ENCODE results near the gene PRKACA. TPM values are rescaled to one million over a fixed set of nuclear protein-coding genes. Genes with fewer than 3 reads are reported as not detected.

PRKACA gene
- total RNA-seq (2014; rRNA removed; shearing (Covaris generic)): 77.5 and 93.2 TPM in 2 replicates

- Histone ChIP-seq H3K4me1 (peaks cover 28% of the 10 kb centered on the region), H3K27me3 (no peaks in the 10 kb centered on the region), H3K9me3 (replicated peaks) (no peaks in the 10 kb centered on the region), H3K27ac (peak within 1 kb of the TSS; percentile 58), H3K4me3 (peak within 1 kb of the TSS; percentile 85), H3K36me3 (no peaks in the 10 kb centered on the region; the same call in 1 of the 2 replicates)
- DNase-seq: peak; percentile 99 to 100
Observed at GRCh38 chr19:14117668-14118164, at the start of gene PRKACA. Gene PRKACA, minus strand, starts transcription at chr19:14117762. Its CDS starts 215 bp downstream, at chr19:14117547.

DNA sequence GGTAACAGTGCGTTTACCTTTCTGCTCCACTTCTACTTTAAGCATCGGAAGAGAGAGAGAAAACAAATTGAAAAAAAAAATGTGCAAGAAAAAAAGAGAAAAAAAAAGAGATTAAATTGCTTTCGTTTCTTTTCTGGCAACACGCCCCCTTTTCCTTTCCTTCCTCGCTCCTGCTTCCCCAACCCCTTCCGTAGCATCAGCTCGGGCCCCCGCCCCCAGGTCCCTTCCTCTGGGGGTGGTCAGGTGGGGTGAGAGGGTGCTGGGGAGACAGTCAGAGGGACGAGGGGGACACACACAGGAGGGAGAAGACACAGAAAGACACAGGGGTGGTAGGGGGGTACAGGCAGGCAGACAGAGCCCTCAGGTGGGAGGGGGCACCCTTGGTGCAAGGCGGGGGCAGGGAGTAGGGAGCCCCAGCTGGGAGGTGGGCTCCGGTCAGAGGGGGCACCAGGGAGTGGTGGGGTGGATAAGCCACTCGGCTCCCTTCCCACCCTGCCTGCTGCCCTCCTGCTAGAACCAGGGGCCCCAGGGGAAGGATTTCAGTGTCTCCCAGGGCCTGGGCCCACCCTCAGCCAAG lies 49.5 kb upstream of the PRKACA start:
- Histone ChIP-seq H3K9me3 (replicated peaks) (no peaks in the 10 kb centered on the region), H3K27ac (no peak overlapping the region), H3K4me1 (peaks cover 22% of the 10 kb centered on the region), H3K27me3 (no peaks in the 10 kb centered on the region), H3K36me3 (no peaks in the 10 kb centered on the region; the same call in 1 of the 2 replicates), H3K4me3 (no peak overlapping the region)
- DNase-seq: no peak

DNA sequence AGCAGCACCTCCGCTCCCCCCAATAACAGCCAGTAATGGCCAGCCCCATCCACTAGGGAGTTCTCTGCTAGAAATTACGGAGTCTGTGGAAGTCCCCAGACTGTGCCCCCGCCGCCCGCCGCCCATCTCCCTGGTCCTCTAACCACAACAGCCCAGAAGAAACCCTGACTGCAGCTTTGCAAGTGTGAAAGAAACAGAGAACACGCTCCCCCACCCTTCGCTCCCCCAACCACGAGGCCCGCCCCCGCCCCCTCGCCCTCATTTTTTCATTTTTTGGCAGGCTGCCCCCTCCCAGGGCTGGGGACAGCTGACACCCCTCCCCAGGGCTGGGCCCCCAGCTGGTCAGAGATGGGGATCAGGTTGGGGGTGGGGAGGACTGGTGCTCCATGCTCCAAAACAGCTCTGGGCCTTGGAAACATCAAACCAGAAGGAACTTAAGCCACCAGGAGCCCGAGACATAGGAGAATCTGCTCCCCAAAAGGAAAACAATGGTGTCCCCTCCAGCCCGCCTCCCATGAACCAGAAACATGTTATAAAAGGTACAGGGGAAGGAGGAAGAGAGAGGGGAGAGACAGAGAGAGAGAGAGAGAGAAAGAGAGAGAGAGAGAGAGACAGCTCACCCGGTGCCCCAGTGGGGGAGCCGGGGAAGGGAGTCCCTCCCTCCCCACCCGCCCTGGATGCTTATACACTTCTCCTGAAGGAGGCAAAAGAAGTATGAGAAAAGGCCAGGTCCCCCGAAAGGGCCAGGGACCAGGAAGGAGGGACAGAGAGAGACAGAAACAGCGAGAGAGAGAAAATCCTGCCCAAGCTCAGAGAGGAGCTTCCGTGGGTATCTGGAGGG lies 48.6 kb upstream of the PRKACA start:
- Histone ChIP-seq H3K27ac (no peak overlapping the region), H3K36me3 (no peaks in the 10 kb centered on the region; the same call in 1 of the 2 replicates), H3K27me3 (no peaks in the 10 kb centered on the region), H3K4me1 (peaks cover 22% of the 10 kb centered on the region), H3K9me3 (replicated peaks) (no peaks in the 10 kb centered on the region), H3K4me3 (peak overlapping the region; percentile 25; the same call in 1 of the 2 replicates)
- DNase-seq: peak; percentile 62 to 71

- no peak overlapping the region for H3K4me3 ChIP-seq
- H3K36me3 ChIP-seq: no peaks in the 10 kb centered on the region
- no peak overlapping the region for H3K27ac ChIP-seq
- no peaks in the 10 kb centered on the region for H3K9me3 ChIP-seq (replicated peaks)
- H3K27me3 ChIP-seq: no peaks in the 10 kb centered on the region
- no peak for DNase-seq
- peaks cover 22% of the 10 kb centered on the region for H3K4me1 ChIP-seq
Observed at GRCh38 chr19:14164724-14165493, 47.3 kb upstream of the PRKACA start.

DNA sequence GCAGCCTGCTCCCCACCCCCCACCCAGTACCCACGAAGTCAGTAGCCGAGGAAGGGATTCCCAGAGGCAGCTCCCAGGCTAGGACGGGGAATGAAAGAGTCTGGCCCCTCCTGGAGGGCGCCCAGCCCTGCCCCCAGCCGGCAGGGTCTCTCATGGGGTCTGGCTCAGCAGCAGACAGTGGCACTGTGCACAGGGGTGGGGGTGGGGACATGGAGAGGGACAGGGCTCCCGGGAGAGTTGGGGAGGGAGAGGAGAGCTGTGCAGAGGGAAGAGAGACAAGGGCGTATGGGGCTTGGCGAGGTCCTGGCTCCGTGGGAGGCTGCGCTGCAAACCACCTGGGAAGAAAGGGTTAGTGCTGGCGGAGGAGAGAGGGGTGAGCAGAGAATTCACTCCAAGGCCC lies 46.5 kb upstream of the PRKACA start:
- Histone ChIP-seq H3K27ac (no peak overlapping the region), H3K4me3 (no peak overlapping the region), H3K4me1 (peaks cover 22% of the 10 kb centered on the region), H3K27me3 (no peaks in the 10 kb centered on the region), H3K36me3 (no peaks in the 10 kb centered on the region), H3K9me3 (replicated peaks) (no peaks in the 10 kb centered on the region)
- DNase-seq: no peak

- Histone ChIP-seq H3K4me3 (no peak overlapping the region), H3K36me3 (peaks cover 4% of the 10 kb centered on the region; the same call in 1 of the 2 replicates), H3K27ac (no peak overlapping the region), H3K27me3 (no peaks in the 10 kb centered on the region), H3K4me1 (peaks cover 22% of the 10 kb centered on the region), H3K9me3 (replicated peaks) (no peaks in the 10 kb centered on the region)
- DNase-seq: no peak
Observed at GRCh38 chr19:14162871-14163297, 45.3 kb upstream of the PRKACA start.

- Histone ChIP-seq H3K4me1 (peaks cover 13% of the 10 kb centered on the region), H3K36me3 (peaks cover 4% of the 10 kb centered on the region; the same call in 1 of the 2 replicates), H3K27me3 (no peaks in the 10 kb centered on the region), H3K27ac (no peak overlapping the region), H3K9me3 (replicated peaks) (no peaks in the 10 kb centered on the region), H3K4me3 (no peak overlapping the region)
- no peak for DNase-seq
Observed at GRCh38 chr19:14161305-14161704, 43.7 kb upstream of the PRKACA start.

DNA sequence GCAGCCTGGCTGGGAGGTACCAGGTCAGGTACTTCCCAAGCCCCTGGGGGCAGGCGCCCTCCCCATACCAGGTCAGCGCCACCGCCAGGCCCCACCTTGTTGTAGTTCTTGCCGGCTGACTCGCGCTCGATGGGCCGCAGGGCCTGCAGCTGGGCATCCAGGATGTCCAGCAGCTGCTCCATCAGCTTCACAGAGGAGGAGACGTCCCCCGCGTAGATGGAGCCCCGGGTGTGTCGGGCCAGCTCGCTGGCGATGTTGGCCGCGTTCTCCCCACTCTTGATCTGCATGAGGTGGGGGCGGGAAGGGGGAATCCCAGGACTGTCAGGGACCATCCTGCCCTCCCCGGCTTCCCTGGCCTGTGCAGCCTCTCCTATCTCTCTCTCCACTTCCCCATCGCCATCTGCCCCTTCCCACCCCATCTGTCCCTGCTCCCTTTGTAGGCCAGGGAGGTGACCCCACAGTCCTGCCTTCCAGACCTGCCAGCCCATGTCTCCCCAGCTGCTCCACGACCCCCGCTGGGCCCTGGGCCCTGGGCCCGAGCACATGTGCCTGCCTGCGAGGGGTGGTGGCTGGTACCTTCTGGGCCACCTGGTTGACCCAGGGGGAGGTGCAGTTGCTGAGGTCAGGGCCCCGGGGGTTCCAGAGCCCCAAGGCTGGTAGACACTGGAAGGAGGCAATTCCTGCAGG lies 42.6 kb upstream of the PRKACA start:
- H3K9me3 ChIP-seq (replicated peaks): no peaks in the 10 kb centered on the region
- no peak overlapping the region for H3K27ac ChIP-seq
- H3K27me3 ChIP-seq: no peaks in the 10 kb centered on the region
- DNase-seq: no peak
- no peak overlapping the region for H3K4me3 ChIP-seq
- H3K4me1 ChIP-seq: peaks cover 5% of the 10 kb centered on the region; the same call in 1 of the 2 replicates
- peaks cover 4% of the 10 kb centered on the region; the same call in 1 of the 2 replicates for H3K36me3 ChIP-seq

DNA sequence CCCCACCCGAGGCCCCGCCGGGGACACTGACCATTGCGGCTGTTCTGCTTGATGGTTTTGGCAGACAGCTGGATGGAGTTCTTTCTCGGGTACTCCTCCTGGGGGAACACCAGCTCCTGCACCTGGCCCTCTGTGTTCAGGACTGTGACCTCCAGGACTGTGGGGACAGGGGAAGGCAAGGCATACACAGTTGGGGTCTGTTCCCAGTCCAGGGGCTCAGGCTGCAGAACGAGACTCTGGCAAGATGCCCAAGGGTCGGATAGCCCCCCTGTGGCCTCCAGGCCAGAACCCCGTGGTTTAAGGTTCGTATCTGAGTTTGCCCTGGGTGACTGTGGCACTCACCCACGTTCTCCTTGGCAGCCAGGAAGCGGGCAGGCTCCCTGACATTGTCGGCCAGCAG lies 41.5 kb upstream of the PRKACA start:
- H3K4me1 ChIP-seq: no peaks in the 10 kb centered on the region
- no peaks in the 10 kb centered on the region for H3K27me3 ChIP-seq
- H3K9me3 ChIP-seq (replicated peaks): no peaks in the 10 kb centered on the region
- no peak overlapping the region for H3K27ac ChIP-seq
- peaks cover 4% of the 10 kb centered on the region; the same call in 1 of the 2 replicates for H3K36me3 ChIP-seq
- H3K4me3 ChIP-seq: no peak overlapping the region
- no peak for DNase-seq

GRCh38 chr19:14158276-14159023 lies 40.9 kb upstream of the PRKACA start:
- no peak for DNase-seq
- H3K9me3 ChIP-seq (replicated peaks): no peaks in the 10 kb centered on the region
- no peak overlapping the region for H3K4me3 ChIP-seq
- no peak overlapping the region for H3K27ac ChIP-seq
- H3K4me1 ChIP-seq: no peaks in the 10 kb centered on the region
- peaks cover 4% of the 10 kb centered on the region; the same call in 1 of the 2 replicates for H3K36me3 ChIP-seq
- no peaks in the 10 kb centered on the region for H3K27me3 ChIP-seq

DNA sequence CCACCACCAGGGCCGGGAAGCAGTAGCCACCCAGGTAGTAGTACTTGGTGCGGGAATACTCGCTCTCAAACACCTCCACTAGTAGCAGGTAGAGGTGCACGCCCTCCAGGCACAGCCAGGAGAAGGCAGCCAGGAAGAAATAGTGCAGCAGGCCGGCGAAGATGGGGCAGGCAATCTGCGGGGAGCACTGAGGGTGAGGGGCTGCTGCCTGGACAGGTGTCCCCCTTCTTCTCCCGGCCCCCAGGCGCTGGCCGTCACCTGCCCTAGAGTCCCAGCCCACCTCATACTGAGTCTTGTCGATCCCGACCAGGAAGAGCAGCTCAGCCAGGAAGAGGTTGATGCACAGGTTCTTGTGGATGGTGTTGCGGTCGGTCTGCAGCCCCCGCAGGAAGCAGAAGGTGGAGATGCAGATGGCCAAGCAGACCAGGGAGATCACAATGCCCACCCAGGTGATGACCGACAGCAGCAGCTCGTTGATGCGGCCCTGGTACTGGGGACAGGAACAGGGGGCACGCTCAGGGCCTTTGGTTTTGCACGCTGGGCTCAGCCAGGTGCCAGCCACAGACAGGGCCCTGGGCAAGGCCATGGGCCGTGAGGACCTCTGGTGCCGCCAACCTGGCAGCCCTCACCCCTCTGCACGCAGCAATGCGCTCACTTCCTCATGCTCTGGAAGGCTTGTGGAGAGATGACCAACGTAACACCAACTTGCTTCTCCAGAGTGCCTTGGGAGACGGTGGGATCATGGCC lies 39.6 kb upstream of the PRKACA start:
- peaks cover 4% of the 10 kb centered on the region; the same call in 1 of the 2 replicates for H3K36me3 ChIP-seq
- H3K9me3 ChIP-seq (replicated peaks): no peaks in the 10 kb centered on the region
- no peak overlapping the region for H3K4me3 ChIP-seq
- no peak for DNase-seq
- no peaks in the 10 kb centered on the region for H3K27me3 ChIP-seq
- no peaks in the 10 kb centered on the region for H3K4me1 ChIP-seq
- no peak overlapping the region for H3K27ac ChIP-seq

DNA sequence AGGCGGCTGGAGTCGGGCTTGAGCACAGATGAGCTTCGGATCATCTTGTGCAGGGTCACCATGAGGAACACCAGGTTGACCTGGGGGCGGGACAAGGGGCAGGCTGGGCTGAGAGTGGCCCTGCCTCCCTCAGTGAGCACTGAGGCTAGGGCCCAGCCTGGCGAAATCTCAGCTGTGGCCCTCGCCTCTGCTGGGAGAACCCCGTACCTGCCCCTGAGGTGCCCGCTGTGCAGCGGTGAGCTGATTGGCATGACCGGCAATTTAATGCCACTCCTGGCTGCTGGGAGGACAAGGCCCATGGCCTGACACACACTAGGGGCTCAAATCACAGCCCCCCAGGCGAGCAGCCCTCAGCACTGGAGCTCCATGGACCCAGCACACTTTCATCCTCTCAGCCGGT lies 38.6 kb upstream of the PRKACA start:
- no peak for DNase-seq
- Histone ChIP-seq H3K4me3 (no peak overlapping the region), H3K4me1 (no peaks in the 10 kb centered on the region), H3K27ac (no peak overlapping the region), H3K36me3 (peaks cover 4% of the 10 kb centered on the region; the same call in 1 of the 2 replicates), H3K9me3 (replicated peaks) (no peaks in the 10 kb centered on the region), H3K27me3 (no peaks in the 10 kb centered on the region)

DNA sequence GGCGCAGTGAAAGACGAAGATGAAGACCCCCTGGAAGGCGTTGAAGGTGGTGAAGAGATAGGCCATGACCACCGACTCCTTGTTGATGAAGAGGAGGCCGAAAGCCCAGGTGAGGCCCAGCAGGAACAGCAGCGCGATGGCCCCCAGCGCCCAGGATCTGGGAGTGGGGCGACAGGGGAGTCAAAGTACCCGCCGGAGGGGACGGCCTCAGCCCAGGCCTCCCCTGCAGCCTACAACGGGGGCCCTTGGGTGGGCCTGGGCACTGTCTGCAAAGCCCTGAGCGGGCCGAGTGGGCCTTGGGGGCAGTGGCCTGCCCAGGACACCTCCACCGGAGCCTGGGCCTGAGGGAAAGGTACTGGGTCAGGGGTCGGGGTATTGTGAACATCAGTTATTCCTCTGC lies 37.8 kb upstream of the PRKACA start:
- no peaks in the 10 kb centered on the region for H3K27me3 ChIP-seq
- no peaks in the 10 kb centered on the region for H3K9me3 ChIP-seq (replicated peaks)
- H3K27ac ChIP-seq: no peak overlapping the region
- no peak overlapping the region for H3K4me3 ChIP-seq
- H3K36me3 ChIP-seq: peaks cover 4% of the 10 kb centered on the region; the same call in 1 of the 2 replicates
- H3K4me1 ChIP-seq: no peaks in the 10 kb centered on the region
- DNase-seq: no peak

Measured in SJCRH30 (cell line).